Measurements from ENCODE around the gene KLHL29.

Gene KLHL29

DNA sequence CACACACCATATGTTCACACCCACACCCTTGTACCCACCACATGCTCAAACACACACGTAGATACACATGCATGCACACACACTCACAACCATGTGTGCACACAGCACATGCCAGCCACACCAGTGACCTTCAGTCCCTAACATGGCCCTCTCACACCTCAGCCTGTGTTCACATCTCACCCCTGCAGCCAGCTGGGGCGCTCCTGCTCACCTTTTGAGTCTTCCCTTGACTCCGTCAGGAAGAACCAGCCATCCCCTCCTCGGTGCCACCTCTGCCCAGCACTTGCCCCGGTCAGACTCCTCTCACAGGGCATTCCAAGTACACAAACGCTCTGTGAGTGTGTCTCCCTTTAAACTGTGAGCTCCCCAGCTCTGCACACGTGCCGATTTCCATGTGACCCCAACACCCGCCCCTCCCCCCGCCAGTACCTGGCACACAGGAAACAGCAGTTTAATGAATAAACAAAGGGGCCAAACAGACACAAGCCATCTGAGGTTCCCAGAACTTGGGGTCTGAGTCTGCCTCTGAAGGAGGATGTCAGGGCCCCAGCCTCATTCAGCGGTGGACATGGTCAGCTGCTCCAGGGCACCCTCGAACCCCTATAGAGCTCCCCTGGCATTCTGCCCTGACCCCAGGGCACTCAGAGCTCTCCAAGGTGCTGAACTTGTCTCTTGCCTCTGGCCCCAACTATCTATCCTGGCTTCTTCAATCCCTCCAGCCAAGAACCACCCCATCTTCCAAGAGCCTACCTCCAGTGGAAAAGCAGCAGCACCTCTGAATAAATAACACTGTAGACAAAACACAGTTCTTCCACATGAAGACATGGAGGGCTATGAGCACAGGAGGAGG, 289.1 kb downstream of the KLHL29 start:
- H2AFZ ChIP-seq (ENCODE audit: low read length) = no peak overlapping the region
- H3K79me2 ChIP-seq (ENCODE audit: insufficient read depth, low read length) = no peaks in the 10 kb centered on the region
- no peak overlapping the region for H3K4me2 ChIP-seq (ENCODE audit: low read depth, low read length, poor library complexity, severe bottlenecking)
- no peaks in the 10 kb centered on the region for H3K9me2 ChIP-seq (replicated peaks; ENCODE audit: low read depth, low read length)
- H4K20me1 ChIP-seq (ENCODE audit: insufficient read depth, low read length, poor library complexity, severe bottlenecking) = no peaks in the 10 kb centered on the region
- H3K27me3 ChIP-seq (ENCODE audit: insufficient read depth, low read length, poor library complexity, severe bottlenecking) = no peaks in the 10 kb centered on the region
- no peak overlapping the region for H3K4me3 ChIP-seq (ENCODE audit: low read length, poor library complexity, severe bottlenecking)
- H3K4me1 ChIP-seq (ENCODE audit: insufficient read depth, low read length, poor library complexity, severe bottlenecking) = no peaks in the 10 kb centered on the region
- no peaks in the 10 kb centered on the region for H3K9me3 ChIP-seq (ENCODE audit: insufficient read depth, low read depth, low read length)
- H3K36me3 ChIP-seq (ENCODE audit: insufficient read depth, low read length) = no peaks in the 10 kb centered on the region
- H3F3A ChIP-seq (ENCODE audit: low read depth) = no peaks in the 10 kb centered on the region
- no peak overlapping the region for H3K9ac ChIP-seq (ENCODE audit: low read depth, low read length, poor library complexity, severe bottlenecking)
- TF ChIP-seq, protein P1, sequence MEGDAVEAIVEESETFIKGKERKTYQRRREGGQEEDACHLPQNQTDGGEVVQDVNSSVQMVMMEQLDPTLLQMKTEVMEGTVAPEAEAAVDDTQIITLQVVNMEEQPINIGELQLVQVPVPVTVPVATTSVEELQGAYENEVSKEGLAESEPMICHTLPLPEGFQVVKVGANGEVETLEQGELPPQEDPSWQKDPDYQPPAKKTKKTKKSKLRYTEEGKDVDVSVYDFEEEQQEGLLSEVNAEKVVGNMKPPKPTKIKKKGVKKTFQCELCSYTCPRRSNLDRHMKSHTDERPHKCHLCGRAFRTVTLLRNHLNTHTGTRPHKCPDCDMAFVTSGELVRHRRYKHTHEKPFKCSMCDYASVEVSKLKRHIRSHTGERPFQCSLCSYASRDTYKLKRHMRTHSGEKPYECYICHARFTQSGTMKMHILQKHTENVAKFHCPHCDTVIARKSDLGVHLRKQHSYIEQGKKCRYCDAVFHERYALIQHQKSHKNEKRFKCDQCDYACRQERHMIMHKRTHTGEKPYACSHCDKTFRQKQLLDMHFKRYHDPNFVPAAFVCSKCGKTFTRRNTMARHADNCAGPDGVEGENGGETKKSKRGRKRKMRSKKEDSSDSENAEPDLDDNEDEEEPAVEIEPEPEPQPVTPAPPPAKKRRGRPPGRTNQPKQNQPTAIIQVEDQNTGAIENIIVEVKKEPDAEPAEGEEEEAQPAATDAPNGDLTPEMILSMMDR (conservative IDR thresholded peaks at IDR 0.05; ENCODE audit: low read length) = no peak
- no peak for TF ChIP-seq EZH2phosphoT487 (IDR thresholded peaks at IDR 0.05; ENCODE audit: borderline replicate concordance)

DNA sequence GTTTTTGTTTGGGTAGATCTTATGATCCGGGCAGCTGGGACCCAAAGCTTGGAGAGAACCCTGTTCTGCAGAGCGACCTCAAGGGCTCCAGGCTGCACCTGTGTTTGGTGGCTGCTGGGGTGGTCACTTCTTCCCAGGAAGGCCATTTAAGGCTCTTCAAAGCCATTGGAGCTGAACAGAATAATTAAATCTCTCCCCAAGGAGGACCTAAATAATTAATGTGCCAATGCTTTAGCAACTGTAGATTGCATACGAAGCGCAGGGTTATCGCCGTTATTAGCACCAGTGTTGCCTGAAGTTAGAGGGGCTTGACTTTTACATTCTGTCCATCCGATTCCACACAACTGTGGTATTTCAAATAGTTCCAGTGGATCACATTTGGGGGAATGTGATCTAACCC, 290.5 kb downstream of the KLHL29 start:
- H3K4me3 ChIP-seq (ENCODE audit: low read length, poor library complexity, severe bottlenecking) = no peak overlapping the region
- H3F3A ChIP-seq (ENCODE audit: low read depth) = no peaks in the 10 kb centered on the region
- no peaks in the 10 kb centered on the region for H3K9me2 ChIP-seq (replicated peaks; ENCODE audit: low read depth, low read length)
- no peaks in the 10 kb centered on the region for H3K79me2 ChIP-seq (ENCODE audit: insufficient read depth, low read length)
- H3K9me3 ChIP-seq (ENCODE audit: insufficient read depth, low read depth, low read length) = no peaks in the 10 kb centered on the region
- no peak for TF ChIP-seq EZH2phosphoT487 (IDR thresholded peaks at IDR 0.05; ENCODE audit: borderline replicate concordance)
- TF ChIP-seq, protein P1 (conservative IDR thresholded peaks at IDR 0.05; ENCODE audit: low read length) = no peak
- H3K9ac ChIP-seq (ENCODE audit: low read depth, low read length, poor library complexity, severe bottlenecking) = no peak overlapping the region
- no peak overlapping the region for H3K4me2 ChIP-seq (ENCODE audit: low read depth, low read length, poor library complexity, severe bottlenecking)
- no peaks in the 10 kb centered on the region for H3K36me3 ChIP-seq (ENCODE audit: insufficient read depth, low read length)
- H3K27me3 ChIP-seq (ENCODE audit: insufficient read depth, low read length, poor library complexity, severe bottlenecking) = no peaks in the 10 kb centered on the region
- no peak overlapping the region for H2AFZ ChIP-seq (ENCODE audit: low read length)
- no peaks in the 10 kb centered on the region for H4K20me1 ChIP-seq (ENCODE audit: insufficient read depth, low read length, poor library complexity, severe bottlenecking)
- H3K4me1 ChIP-seq (ENCODE audit: insufficient read depth, low read length, poor library complexity, severe bottlenecking) = no peaks in the 10 kb centered on the region

- Histone ChIP-seq H3K4me1 (ENCODE audit: insufficient read depth, low read length, poor library complexity, severe bottlenecking) (no peaks in the 10 kb centered on the region), H3K36me3 (ENCODE audit: insufficient read depth, low read length) (no peaks in the 10 kb centered on the region), H4K20me1 (ENCODE audit: insufficient read depth, low read length, poor library complexity, severe bottlenecking) (no peaks in the 10 kb centered on the region), H3K4me3 (ENCODE audit: low read length, poor library complexity, severe bottlenecking) (no peak overlapping the region), H3K9me3 (ENCODE audit: insufficient read depth, low read depth, low read length) (no peaks in the 10 kb centered on the region), H3K9ac (ENCODE audit: low read depth, low read length, poor library complexity, severe bottlenecking) (no peak overlapping the region), H3K79me2 (ENCODE audit: insufficient read depth, low read length) (no peaks in the 10 kb centered on the region), H3K4me2 (ENCODE audit: low read depth, low read length, poor library complexity, severe bottlenecking) (no peak overlapping the region), H2AFZ (ENCODE audit: low read length) (no peak overlapping the region), H3K27me3 (ENCODE audit: insufficient read depth, low read length, poor library complexity, severe bottlenecking) (no peaks in the 10 kb centered on the region), H3K9me2 (replicated peaks; ENCODE audit: low read depth, low read length) (no peaks in the 10 kb centered on the region), H3F3A (ENCODE audit: low read depth) (no peaks in the 10 kb centered on the region)
- TF ChIP-seq, protein P1 (conservative IDR thresholded peaks at IDR 0.05; ENCODE audit: low read length) = no peak
These were observed 292.9 kb downstream of the KLHL29 start for GRCh38 chr2:23677836-23678235.

All from Loucy (cell line).